Ectodermal cell (in vitro differentiated cells): ENCODE measurements around the gene HSPB2.
A peak's percentile ranks its signal among the peaks of the same experiment; 100 is the strongest.
"Not testable (repeated sequence)": the region's sequence is repeated elsewhere in the genome, so short reads cannot be mapped to it uniquely, and the experiment has no call there.

ENCODE experiments used
- H3K27ac ChIP-seq: 2 replicates; pipeline ENCODE4 v1.7.0; 2013; ENCODE audit warnings: mild to moderate bottlenecking, low read depth, low read length; ENCODE audit not compliant: insufficient read depth, poor library complexity, severe bottlenecking
- H3K27me3 ChIP-seq: 2 replicates; pipeline ENCODE4 v1.7.0; 2013; ENCODE audit warnings: mild to moderate bottlenecking, low read length; ENCODE audit not compliant: insufficient read depth, control insufficient read depth, poor library complexity, severe bottlenecking
- H3K36me3 ChIP-seq: one replicate; pipeline ENCODE4 v1.7.0; 2013; ENCODE audit warnings: low read length; ENCODE audit not compliant: control insufficient read depth, insufficient read depth
- H3K4me1 ChIP-seq: one replicate; pipeline ENCODE4 v1.7.0; 2013; ENCODE audit warnings: low read length; ENCODE audit not compliant: control insufficient read depth, insufficient read depth
- H3K4me3 ChIP-seq: 2 replicates; pipeline ENCODE4 v1.7.0; 2013; ENCODE audit warnings: low read depth, low read length, control low read depth; ENCODE audit not compliant: insufficient read depth
- H3K9me3 ChIP-seq: 2 replicates; pipeline ENCODE4 v1.7.0; 2013; ENCODE audit warnings: mild to moderate bottlenecking, low read length, moderate library complexity; ENCODE audit not compliant: control insufficient read depth
- WGBS, 2 experiments: methylation state at CpG; one replicate each; pipeline ENCODE4 v1.1.7; 2013; ENCODE audit warnings: missing lambda C conversion rate in 2 of 2; 5-methylcytosine and 5-hydroxymethylcytosine counted together

The HSPB2 gene

DNA sequence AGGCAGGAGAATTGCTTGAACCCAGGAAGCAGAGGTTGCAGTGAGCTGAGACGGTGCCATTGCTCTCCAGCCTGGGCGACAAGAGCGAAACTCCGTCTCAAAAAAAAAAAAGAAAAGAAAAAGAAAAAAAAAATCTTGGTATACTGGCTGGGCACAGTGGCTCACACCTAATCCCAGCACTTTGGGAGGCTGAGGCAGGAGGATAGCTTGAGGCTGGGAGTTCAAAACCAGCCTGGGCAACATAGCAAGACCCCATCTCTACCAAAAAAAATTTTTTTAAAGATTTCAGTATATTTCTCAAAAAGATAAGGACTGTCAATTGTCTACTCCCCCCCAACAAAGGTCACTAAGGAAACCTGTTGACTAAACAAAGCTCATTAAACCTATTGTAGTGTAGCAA is 27.5 kb upstream of the HSPB2 start:
- not testable (repeated sequence) for H3K9me3 ChIP-seq, H3K27ac ChIP-seq, H3K4me1 ChIP-seq, H3K4me3 ChIP-seq, H3K27me3 ChIP-seq, H3K36me3 ChIP-seq
- WGBS, 2 experiments = 75 to 89% methylated on average over 4 of the region's 4 CpGs

DNA sequence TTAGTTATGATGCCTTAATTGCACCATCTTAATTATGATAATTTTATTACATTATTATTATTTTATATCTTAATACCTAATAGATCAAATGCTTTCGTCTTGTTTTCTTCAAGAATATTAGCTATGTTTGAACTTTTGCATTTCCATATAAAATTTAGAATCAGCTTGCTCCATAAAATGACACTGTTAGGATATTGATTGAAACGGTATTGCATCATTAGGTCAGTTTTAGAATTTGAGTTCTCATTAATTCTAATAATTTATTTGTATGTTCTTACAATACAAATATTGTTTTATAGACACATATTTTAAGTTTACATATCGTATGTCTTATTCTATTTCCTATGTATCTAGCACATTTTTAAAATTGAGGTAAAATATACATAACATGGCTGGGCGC is 26.5 kb upstream of the HSPB2 start:
- no peaks in the 10 kb centered on the region for H3K9me3 ChIP-seq
- no peaks in the 10 kb centered on the region for H3K27me3 ChIP-seq
- H3K27ac ChIP-seq = no peak overlapping the region
- H3K36me3 ChIP-seq = no peaks in the 10 kb centered on the region
- H3K4me3 ChIP-seq = no peak overlapping the region
- H3K4me1 ChIP-seq = no peaks in the 10 kb centered on the region
- 95% methylated on average over 1 of the region's 4 CpGs for WGBS, 2 experiments

- WGBS, 2 experiments = 76 to 78% methylated on average over 2 of the region's 2 CpGs
- H3K36me3 ChIP-seq = no peaks in the 10 kb centered on the region
- H3K27ac ChIP-seq = no peak overlapping the region
- H3K9me3 ChIP-seq = no peaks in the 10 kb centered on the region
- no peak overlapping the region for H3K4me3 ChIP-seq
- H3K4me1 ChIP-seq = no peaks in the 10 kb centered on the region
- H3K27me3 ChIP-seq = no peaks in the 10 kb centered on the region
These were observed 25.7 kb upstream of the HSPB2 start for GRCh38 chr11:111886844-111887243.

- no peaks in the 10 kb centered on the region for H3K36me3 ChIP-seq
- no peaks in the 10 kb centered on the region for H3K27me3 ChIP-seq
- H3K27ac ChIP-seq = no peak overlapping the region
- no peak overlapping the region for H3K4me3 ChIP-seq
- no peaks in the 10 kb centered on the region for H3K9me3 ChIP-seq
- H3K4me1 ChIP-seq = no peaks in the 10 kb centered on the region
- WGBS, 2 experiments = 91 to 93% methylated on average over 2 of the region's 2 CpGs
These were observed 7.1 kb upstream of the HSPB2 start for GRCh38 chr11:111905411-111905810.

DNA sequence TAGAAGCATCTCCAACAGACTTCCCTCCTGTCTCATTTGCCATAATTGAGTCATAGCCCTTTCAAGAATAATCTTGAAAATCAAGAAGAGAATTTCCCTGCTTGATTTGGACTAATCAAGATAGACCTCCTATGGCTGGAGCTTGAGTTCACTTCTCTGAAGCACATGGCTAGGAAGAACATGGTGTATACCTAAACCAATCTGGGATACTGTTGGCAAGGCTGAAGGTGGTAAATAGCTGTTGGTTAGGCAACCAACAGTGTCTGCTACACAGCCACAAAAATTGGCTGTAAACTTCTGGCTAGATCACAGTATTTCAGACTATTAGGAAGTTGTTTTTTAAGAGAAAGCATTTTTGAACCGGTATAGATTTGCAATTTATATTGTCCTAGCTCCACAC is 5.9 kb upstream of the HSPB2 start:
- Histone ChIP-seq H3K9me3 (no peaks in the 10 kb centered on the region), H3K4me1 (peaks cover 3% of the 10 kb centered on the region), H3K27ac (no peak overlapping the region), H3K4me3 (no peak overlapping the region), H3K36me3 (no peaks in the 10 kb centered on the region), H3K27me3 (no peaks in the 10 kb centered on the region)
- WGBS, 2 experiments = no CpG with 5 or more reads among the region's 1 CpG

GRCh38 chr11:111908639-111909305 is 3.8 kb upstream of the HSPB2 start:
- no peaks in the 10 kb centered on the region for H3K36me3 ChIP-seq
- H3K27me3 ChIP-seq = no peaks in the 10 kb centered on the region
- 94 to 95% methylated on average over 5 of the region's 5 CpGs for WGBS, 2 experiments
- H3K27ac ChIP-seq = no peak overlapping the region
- H3K4me1 ChIP-seq = peaks cover 14% of the 10 kb centered on the region
- no peaks in the 10 kb centered on the region for H3K9me3 ChIP-seq
- H3K4me3 ChIP-seq = no peak overlapping the region

DNA sequence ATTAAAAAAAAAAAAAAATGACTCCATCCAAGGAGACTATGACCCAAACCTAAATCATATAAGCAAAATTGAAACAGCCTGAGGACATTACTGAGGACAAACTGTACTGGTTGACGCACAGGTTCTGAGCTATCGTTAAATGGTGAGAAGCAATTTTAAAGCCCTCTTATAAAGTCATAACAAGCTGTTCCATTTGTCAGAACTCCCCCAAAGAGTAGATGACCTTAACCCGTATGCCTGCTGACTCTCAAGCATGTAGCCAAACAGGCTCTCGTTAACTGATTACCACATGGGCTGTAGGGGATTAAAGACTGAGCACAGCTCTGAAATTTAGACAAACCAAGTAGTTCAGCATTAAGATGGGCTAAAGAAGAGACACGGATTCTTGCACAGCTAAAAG is 3.2 kb upstream of the HSPB2 start:
- WGBS, 2 experiments = 93 to 96% methylated on average over 5 of the region's 5 CpGs
- H3K9me3 ChIP-seq = no peaks in the 10 kb centered on the region
- H3K27me3 ChIP-seq = no peaks in the 10 kb centered on the region
- H3K4me1 ChIP-seq = peaks cover 14% of the 10 kb centered on the region
- no peak overlapping the region for H3K27ac ChIP-seq
- no peak overlapping the region for H3K4me3 ChIP-seq
- no peaks in the 10 kb centered on the region for H3K36me3 ChIP-seq

GRCh38 chr11:111910676-111911562 is 1.6 kb upstream of the HSPB2 start:
- Histone ChIP-seq H3K27me3 (no peaks in the 10 kb centered on the region), H3K36me3 (no peaks in the 10 kb centered on the region), H3K9me3 (no peaks in the 10 kb centered on the region), H3K4me3 (no peak overlapping the region), H3K4me1 (peaks cover 14% of the 10 kb centered on the region), H3K27ac (no peak overlapping the region)
- 94 to 95% methylated on average over 9 of the region's 9 CpGs for WGBS, 2 experiments

DNA sequence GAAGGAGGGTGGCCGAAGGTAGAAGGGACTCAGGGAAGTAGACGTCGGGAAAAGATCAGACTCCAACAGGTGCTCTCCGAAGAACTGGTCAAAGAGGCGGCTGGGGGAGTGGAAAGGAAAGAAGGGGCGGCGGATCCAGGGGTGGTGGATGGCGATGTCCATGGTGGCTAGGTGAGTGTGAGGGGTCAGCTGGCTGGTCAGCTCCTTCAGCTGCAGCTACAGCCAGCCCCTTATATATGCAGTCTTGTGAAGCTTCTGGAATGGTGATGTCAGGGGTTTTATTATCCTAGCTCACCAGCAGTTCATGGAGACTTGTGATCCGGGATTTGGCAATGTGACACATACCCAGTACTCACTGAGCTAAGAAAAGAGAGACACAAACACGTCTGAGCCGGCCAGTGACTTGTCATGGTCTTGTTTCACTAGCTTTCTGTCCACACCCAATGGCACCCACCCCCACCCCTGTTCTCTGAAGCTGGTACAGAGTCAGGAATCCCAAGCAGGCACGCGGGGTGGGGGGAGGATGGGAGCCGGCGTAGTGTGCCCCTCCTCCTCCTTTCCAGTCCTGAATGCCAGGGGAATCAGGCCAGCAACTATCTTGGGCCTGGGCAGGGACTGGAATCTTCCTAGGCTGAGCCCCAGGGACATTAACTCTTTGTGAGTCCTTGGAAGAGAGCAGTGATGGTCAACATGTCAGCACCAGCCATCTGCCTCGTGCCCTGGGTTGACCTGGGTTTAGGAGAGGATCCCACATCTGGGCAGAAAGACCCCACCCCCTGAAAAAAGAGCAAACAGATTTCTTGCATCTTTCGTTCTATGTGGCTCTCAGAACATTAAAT is 752 bp upstream of the HSPB2 start, which contains the start of gene CRYAB:
Gene CRYAB, minus strand, starts transcription at position 208 of the 839 bp plus-strand sequence. Its CDS starts 46 bp downstream, at position 162.
- no peak within 1 kb of the TSS for H3K4me3 ChIP-seq
- no peaks in the 10 kb centered on the region for H3K9me3 ChIP-seq
- no peaks in the 10 kb centered on the region for H3K27me3 ChIP-seq
- H3K36me3 ChIP-seq = no peaks in the 10 kb centered on the region
- H3K27ac ChIP-seq = peak within 1 kb of the TSS; percentile 32
- 73 to 74% methylated on average over 17 of the region's 17 CpGs for WGBS, 2 experiments
- peaks cover 14% of the 10 kb centered on the region for H3K4me1 ChIP-seq
